Chondrocyte (in vitro differentiated cells): ENCODE data around the gene SEMA6A. TPM values are rescaled to one million over a fixed set of nuclear protein-coding genes. Genes with fewer than 3 reads are reported as not detected.

Experiments
- DNase-seq: peaks from one replicate; pipeline ENCODE4 v3.0.0; 2021; ENCODE audit warnings: mixed read lengths, low spot score
- H3K27ac Mint-ChIP-seq: one replicate; pipeline ENCODE4 v1.8.0; 2021; ENCODE audit warnings: mild to moderate bottlenecking, moderate library complexity, mixed read lengths; ENCODE audit not compliant: unreplicated experiment
- H3K27me3 Mint-ChIP-seq: 2 replicates; pipeline ENCODE4 v1.8.0; 2021; ENCODE audit warnings: low read depth, mixed read lengths
- H3K36me3 Mint-ChIP-seq: 2 replicates; pipeline ENCODE4 v1.8.0; 2021; ENCODE audit warnings: low read depth, mixed read lengths
- H3K4me1 Mint-ChIP-seq: 2 replicates; pipeline ENCODE4 v1.8.0; 2021; ENCODE audit warnings: low read depth, mild to moderate bottlenecking, mixed read lengths
- H3K4me3 Mint-ChIP-seq: one replicate; pipeline ENCODE4 v1.8.0; 2021; ENCODE audit warnings: mild to moderate bottlenecking, moderate library complexity, mixed read lengths; ENCODE audit not compliant: unreplicated experiment
- H3K9me3 Mint-ChIP-seq: 2 replicates; pipeline ENCODE4 v1.8.0; 2021; ENCODE audit warnings: low read depth, mixed read lengths
- total RNA-seq: library from RNA; stranded (reverse); gene quantifications from 3 replicates; pipeline ENCODE4 v1.2.1, GENCODE V29; 2021
- TF ChIP-seq, protein P1 (sequence below): fragments of 200-600 bp; sonication (generic); IDR thresholded peaks from 2 replicates; pipeline ENCODE4 v1.5.0; 2021; ENCODE audit warnings: antibody characterized with exemption, mild to moderate bottlenecking, moderate library complexity

Gene SEMA6A
- total RNA-seq, 1 donor from 2014 or later = 3.9 TPM

DNA sequence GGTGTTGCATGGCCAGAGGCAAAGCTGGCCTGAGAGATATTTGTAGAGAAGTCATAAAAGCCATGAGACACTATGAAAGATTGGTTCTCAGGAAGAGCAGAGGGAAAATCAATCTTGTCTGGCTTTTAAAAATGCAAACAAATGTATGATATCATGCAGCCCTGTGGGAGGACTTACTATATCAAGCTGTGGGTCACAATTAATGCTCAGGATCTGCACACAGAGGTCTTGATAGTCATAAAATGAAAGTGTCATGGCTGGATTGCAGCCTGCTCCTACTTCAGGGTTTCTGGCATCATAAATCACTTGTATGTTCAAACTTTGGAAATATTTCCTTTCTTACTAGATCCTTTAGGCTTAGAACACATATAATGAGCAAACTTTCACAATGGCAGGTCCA, 151.5 kb downstream of the SEMA6A start:
- Mint-ChIP-seq H3K36me3 (no peaks in the 10 kb centered on the region), H3K27me3 (no peaks in the 10 kb centered on the region), H3K4me3 (no peak overlapping the region), H3K9me3 (no peaks in the 10 kb centered on the region), H3K4me1 (no peaks in the 10 kb centered on the region), H3K27ac (no peak overlapping the region)
- TF ChIP-seq, protein P1, sequence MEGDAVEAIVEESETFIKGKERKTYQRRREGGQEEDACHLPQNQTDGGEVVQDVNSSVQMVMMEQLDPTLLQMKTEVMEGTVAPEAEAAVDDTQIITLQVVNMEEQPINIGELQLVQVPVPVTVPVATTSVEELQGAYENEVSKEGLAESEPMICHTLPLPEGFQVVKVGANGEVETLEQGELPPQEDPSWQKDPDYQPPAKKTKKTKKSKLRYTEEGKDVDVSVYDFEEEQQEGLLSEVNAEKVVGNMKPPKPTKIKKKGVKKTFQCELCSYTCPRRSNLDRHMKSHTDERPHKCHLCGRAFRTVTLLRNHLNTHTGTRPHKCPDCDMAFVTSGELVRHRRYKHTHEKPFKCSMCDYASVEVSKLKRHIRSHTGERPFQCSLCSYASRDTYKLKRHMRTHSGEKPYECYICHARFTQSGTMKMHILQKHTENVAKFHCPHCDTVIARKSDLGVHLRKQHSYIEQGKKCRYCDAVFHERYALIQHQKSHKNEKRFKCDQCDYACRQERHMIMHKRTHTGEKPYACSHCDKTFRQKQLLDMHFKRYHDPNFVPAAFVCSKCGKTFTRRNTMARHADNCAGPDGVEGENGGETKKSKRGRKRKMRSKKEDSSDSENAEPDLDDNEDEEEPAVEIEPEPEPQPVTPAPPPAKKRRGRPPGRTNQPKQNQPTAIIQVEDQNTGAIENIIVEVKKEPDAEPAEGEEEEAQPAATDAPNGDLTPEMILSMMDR = no peak
- DNase-seq = no peak

- Mint-ChIP-seq H3K27me3 (no peaks in the 10 kb centered on the region), H3K4me1 (no peaks in the 10 kb centered on the region), H3K27ac (no peak overlapping the region), H3K36me3 (no peaks in the 10 kb centered on the region), H3K9me3 (no peaks in the 10 kb centered on the region), H3K4me3 (no peak overlapping the region)
- TF ChIP-seq, protein P1 = no peak
- no peak for DNase-seq
Observed at GRCh38 chr5:116421080-116421629, 153.5 kb downstream of the SEMA6A start.

DNA sequence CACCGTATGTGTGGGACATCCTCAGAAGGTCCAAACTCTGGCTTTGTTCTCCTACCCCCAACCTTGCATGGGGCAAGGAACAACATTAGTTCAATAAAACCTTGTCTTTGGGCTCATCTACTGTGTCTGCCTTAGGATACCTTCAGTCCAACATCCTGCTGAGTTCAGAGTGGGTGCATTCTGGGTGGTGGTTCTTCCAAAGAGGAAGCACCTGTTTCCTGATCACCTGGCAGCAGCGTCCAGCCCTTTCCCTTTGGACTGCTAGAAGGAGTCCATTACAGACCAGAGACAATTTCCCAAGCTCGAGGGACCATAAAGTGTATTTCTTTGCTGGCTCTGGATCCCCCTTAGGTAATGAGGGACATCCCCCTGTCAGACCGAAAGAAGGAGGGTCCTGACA, 154.1 kb downstream of the SEMA6A start:
- Mint-ChIP-seq H3K4me1 (no peaks in the 10 kb centered on the region), H3K36me3 (no peaks in the 10 kb centered on the region), H3K27me3 (no peaks in the 10 kb centered on the region), H3K27ac (no peak overlapping the region), H3K9me3 (no peaks in the 10 kb centered on the region), H3K4me3 (no peak overlapping the region)
- TF ChIP-seq, protein P1 = no peak
- DNase-seq = no peak

GRCh38 chr5:116419258-116419657, 155.4 kb downstream of the SEMA6A start:
- Mint-ChIP-seq H3K9me3 (no peaks in the 10 kb centered on the region), H3K4me3 (no peak overlapping the region), H3K36me3 (no peaks in the 10 kb centered on the region), H3K27me3 (no peaks in the 10 kb centered on the region), H3K4me1 (no peaks in the 10 kb centered on the region), H3K27ac (no peak overlapping the region)
- no peak for DNase-seq
- TF ChIP-seq, protein P1 = no peak

- Mint-ChIP-seq H3K9me3 (no peaks in the 10 kb centered on the region), H3K36me3 (no peaks in the 10 kb centered on the region), H3K4me3 (no peak overlapping the region), H3K27ac (no peak overlapping the region), H3K27me3 (no peaks in the 10 kb centered on the region), H3K4me1 (no peaks in the 10 kb centered on the region)
- DNase-seq = no peak
- TF ChIP-seq, protein P1 = no peak
Observed at GRCh38 chr5:116418774-116419173, 155.8 kb downstream of the SEMA6A start.
